Measurements from ENCODE around the gene SLF2.

SLF2 gene

DNA sequence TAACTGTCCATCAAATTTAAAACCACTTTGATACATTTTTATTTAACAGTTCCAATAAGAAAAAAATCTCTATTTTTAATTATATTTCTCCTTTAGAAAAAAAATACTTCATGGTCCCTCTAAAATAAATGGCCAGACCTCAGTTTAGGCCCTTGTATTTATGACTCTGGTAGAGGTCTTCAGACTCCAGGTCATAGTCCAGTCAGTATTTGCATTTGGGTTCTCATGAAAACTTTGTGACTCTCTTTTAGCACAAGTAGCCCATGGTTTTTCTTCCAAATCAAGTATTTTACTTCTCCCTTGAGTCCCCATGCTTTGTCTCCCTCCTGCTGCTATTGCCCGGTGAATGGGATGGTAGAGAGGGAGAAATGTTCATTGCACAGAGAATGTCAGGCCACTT, 51.1 kb downstream of the SLF2 start:
- no peak for TF ChIP-seq SIN3A (IDR thresholded peaks at IDR 0.05; ENCODE audit: borderline replicate concordance, insufficient read depth, low read length)
- TF ChIP-seq FOXP2 (optimal IDR thresholded peaks at IDR 0.05; ENCODE audit: borderline replicate concordance, extremely low read depth, extremely low read length, insufficient read depth): no peak
- no peak for TF ChIP-seq POLR2AphosphoS5 (IDR thresholded peaks at IDR 0.05; ENCODE audit: low read depth, low read length)
- TF ChIP-seq, protein P1, sequence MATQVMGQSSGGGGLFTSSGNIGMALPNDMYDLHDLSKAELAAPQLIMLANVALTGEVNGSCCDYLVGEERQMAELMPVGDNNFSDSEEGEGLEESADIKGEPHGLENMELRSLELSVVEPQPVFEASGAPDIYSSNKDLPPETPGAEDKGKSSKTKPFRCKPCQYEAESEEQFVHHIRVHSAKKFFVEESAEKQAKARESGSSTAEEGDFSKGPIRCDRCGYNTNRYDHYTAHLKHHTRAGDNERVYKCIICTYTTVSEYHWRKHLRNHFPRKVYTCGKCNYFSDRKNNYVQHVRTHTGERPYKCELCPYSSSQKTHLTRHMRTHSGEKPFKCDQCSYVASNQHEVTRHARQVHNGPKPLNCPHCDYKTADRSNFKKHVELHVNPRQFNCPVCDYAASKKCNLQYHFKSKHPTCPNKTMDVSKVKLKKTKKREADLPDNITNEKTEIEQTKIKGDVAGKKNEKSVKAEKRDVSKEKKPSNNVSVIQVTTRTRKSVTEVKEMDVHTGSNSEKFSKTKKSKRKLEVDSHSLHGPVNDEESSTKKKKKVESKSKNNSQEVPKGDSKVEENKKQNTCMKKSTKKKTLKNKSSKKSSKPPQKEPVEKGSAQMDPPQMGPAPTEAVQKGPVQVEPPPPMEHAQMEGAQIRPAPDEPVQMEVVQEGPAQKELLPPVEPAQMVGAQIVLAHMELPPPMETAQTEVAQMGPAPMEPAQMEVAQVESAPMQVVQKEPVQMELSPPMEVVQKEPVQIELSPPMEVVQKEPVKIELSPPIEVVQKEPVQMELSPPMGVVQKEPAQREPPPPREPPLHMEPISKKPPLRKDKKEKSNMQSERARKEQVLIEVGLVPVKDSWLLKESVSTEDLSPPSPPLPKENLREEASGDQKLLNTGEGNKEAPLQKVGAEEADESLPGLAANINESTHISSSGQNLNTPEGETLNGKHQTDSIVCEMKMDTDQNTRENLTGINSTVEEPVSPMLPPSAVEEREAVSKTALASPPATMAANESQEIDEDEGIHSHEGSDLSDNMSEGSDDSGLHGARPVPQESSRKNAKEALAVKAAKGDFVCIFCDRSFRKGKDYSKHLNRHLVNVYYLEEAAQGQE (IDR thresholded peaks at IDR 0.05; ENCODE audit: insufficient read depth in 1 of 2, low read depth in 2 of 2, low read length in 2 of 2): no peak
- no peak for TF ChIP-seq TAF1 (IDR thresholded peaks at IDR 0.05; ENCODE audit: borderline replicate concordance, insufficient read depth, low read length)

DNA sequence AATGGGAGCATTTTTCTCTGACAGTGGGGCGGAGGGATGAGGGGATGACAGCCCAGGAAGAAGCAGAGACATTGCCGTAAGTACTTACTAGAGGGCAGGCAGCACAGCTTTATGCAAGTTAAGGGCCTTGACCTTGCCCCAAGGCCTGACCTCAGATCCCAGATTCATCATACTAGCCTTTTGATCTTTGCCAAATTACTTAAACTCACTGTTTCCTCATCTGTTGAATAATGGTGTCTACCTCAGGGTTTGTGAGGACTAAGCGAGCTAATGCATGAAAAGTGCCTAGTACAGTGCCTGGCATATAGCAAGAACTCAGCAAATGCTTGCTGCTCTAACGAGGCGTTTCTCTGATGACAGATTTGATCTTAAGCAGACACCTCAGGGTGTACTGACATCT, 53.1 kb downstream of the SLF2 start:
- TF ChIP-seq FOXP2 (optimal IDR thresholded peaks at IDR 0.05; ENCODE audit: borderline replicate concordance, extremely low read depth, extremely low read length, insufficient read depth) (no peak), POLR2AphosphoS5 (IDR thresholded peaks at IDR 0.05; ENCODE audit: low read depth, low read length) (no peak), SIN3A (IDR thresholded peaks at IDR 0.05; ENCODE audit: borderline replicate concordance, insufficient read depth, low read length) (no peak), TAF1 (IDR thresholded peaks at IDR 0.05; ENCODE audit: borderline replicate concordance, insufficient read depth, low read length) (no peak)
- TF ChIP-seq, protein P1 (IDR thresholded peaks at IDR 0.05; ENCODE audit: insufficient read depth in 1 of 2, low read depth in 2 of 2, low read length in 2 of 2): no peak

DNA sequence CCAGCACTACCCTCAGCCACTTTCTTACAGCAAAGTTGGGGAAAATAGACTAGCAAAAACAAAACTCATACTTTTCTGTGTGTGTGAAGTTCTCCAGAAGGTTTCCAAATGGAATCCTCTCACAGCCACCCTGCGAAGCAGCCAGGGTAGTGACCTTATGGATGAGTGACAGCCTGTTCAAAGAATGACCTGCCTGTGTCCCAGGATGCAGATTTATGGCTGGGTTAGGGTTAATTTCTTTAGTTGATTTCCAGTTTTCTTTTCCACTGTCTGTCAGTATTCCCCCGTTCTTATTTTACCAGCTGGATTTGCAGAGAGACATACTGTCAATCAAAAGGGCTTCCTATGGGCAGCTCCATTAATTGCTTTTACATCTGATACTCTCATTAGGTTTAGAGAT, 54.1 kb downstream of the SLF2 start:
- TF ChIP-seq, protein P1 (IDR thresholded peaks at IDR 0.05; ENCODE audit: insufficient read depth in 1 of 2, low read depth in 2 of 2, low read length in 2 of 2): no peak
- TF ChIP-seq SIN3A (IDR thresholded peaks at IDR 0.05; ENCODE audit: borderline replicate concordance, insufficient read depth, low read length) (no peak), FOXP2 (optimal IDR thresholded peaks at IDR 0.05; ENCODE audit: borderline replicate concordance, extremely low read depth, extremely low read length, insufficient read depth) (no peak), TAF1 (IDR thresholded peaks at IDR 0.05; ENCODE audit: borderline replicate concordance, insufficient read depth, low read length) (no peak), POLR2AphosphoS5 (IDR thresholded peaks at IDR 0.05; ENCODE audit: low read depth, low read length) (no peak)

DNA sequence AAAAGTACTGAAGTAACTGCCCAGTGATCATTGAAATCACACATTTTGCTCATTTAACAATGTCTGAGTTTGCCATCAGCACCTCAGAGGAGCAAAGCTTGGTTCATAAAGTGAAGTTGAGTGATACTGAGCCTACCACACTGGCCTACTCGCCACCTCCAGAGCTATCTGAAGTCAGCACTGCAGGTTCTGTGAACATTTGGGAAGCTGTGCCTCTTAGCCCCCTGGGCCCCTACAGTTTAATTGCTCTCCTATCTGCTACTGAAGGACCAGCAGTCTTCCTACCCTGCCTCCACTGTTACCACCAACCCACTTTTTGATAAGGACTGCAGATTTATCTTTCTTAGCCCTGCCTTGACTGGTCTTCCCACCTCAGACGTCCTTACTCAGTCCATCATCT, 54.6 kb downstream of the SLF2 start:
- TF ChIP-seq TAF1 (IDR thresholded peaks at IDR 0.05; ENCODE audit: borderline replicate concordance, insufficient read depth, low read length) (no peak), SIN3A (IDR thresholded peaks at IDR 0.05; ENCODE audit: borderline replicate concordance, insufficient read depth, low read length) (no peak), FOXP2 (optimal IDR thresholded peaks at IDR 0.05; ENCODE audit: borderline replicate concordance, extremely low read depth, extremely low read length, insufficient read depth) (no peak), POLR2AphosphoS5 (IDR thresholded peaks at IDR 0.05; ENCODE audit: low read depth, low read length) (no peak)
- TF ChIP-seq, protein P1 (IDR thresholded peaks at IDR 0.05; ENCODE audit: insufficient read depth in 1 of 2, low read depth in 2 of 2, low read length in 2 of 2): no peak
